HUDEP-2 (cell line): Measurements from ENCODE around the gene GRHL1.

Source experiments
- DNase-seq, 76 experiments: peaks; one replicate each; lab custom pipeline; 2025; ENCODE audit not compliant: unreplicated experiment in 76 of 76; lab: John Stamatoyannopoulos, UW

GRHL1 gene

GRCh38 chr2:9946818-9947217, 4.7 kb upstream of the GRHL1 start:
- DNase-seq, result no peak

GRCh38 chr2:9948721-9949120, 2.8 kb upstream of the GRHL1 start:
- DNase-seq, result no peak

GRCh38 chr2:9949239-9949991, 2.1 kb upstream of the GRHL1 start:
- no peak for DNase-seq

GRCh38 chr2:9949992-9950520, 1.4 kb upstream of the GRHL1 start:
- DNase-seq, result no peak

GRCh38 chr2:9950521-9951271, 797 bp upstream of the GRHL1 start:
- DNase-seq, result peak in 6 of 76 experiments; percentile 10 to 63 (median 50)

- DNase-seq, result no peak
These were observed 296 bp upstream of the GRHL1 start for GRCh38 chr2:9951272-9951521.

- no peak for DNase-seq
These were observed 819 bp downstream of the GRHL1 start for GRCh38 chr2:9952286-9952737.

- DNase-seq, result no peak
These were observed 1.5 kb downstream of the GRHL1 start for GRCh38 chr2:9952856-9953503.

GRCh38 chr2:9954136-9954535, 2.6 kb downstream of the GRHL1 start:
- DNase-seq, result no peak

- no peak for DNase-seq
These were observed 6.6 kb downstream of the GRHL1 start for GRCh38 chr2:9958057-9958456.

- no peak for DNase-seq
These were observed 7.8 kb downstream of the GRHL1 start for GRCh38 chr2:9959262-9959661.

- peak in 63 of 76 experiments; percentile 6 to 76 (median 38) for DNase-seq
These were observed 9.5 kb downstream of the GRHL1 start for GRCh38 chr2:9961013-9961412.

- DNase-seq, result no peak
These were observed 13.0 kb downstream of the GRHL1 start for GRCh38 chr2:9964334-9964980.

- DNase-seq, result no peak
These were observed 13.8 kb downstream of the GRHL1 start for GRCh38 chr2:9965119-9965822.

- no peak for DNase-seq
These were observed 15.1 kb downstream of the GRHL1 start for GRCh38 chr2:9966491-9967022.

GRCh38 chr2:9967053-9967775, 15.7 kb downstream of the GRHL1 start:
- peak in 2 of 76 experiments; percentile 5 to 33 for DNase-seq

GRCh38 chr2:9968553-9969497, 17.3 kb downstream of the GRHL1 start:
- no peak for DNase-seq
